ENCODE measurements around the gene SAXO1.

DNA sequence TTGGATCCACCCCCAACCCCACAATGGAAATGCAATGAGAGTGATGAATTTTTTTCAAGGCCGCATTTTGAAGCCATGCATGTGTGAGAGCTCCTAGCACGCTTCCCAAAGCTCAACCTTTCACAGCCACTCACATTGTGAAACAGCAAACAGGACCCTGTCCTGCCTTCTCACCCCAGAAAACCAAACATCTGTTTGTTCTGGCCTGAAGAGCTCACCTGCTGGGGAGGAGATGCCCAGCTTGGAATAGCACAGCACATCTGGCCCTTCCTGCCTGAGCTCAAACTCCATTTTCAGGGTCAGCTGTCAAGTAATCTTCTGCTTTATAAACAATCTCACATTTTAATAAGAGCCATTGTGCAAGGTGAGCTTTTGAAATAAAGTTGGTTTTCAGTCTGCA is 54.8 kb downstream of the SAXO1 start:
- TF ChIP-seq, protein P1, sequence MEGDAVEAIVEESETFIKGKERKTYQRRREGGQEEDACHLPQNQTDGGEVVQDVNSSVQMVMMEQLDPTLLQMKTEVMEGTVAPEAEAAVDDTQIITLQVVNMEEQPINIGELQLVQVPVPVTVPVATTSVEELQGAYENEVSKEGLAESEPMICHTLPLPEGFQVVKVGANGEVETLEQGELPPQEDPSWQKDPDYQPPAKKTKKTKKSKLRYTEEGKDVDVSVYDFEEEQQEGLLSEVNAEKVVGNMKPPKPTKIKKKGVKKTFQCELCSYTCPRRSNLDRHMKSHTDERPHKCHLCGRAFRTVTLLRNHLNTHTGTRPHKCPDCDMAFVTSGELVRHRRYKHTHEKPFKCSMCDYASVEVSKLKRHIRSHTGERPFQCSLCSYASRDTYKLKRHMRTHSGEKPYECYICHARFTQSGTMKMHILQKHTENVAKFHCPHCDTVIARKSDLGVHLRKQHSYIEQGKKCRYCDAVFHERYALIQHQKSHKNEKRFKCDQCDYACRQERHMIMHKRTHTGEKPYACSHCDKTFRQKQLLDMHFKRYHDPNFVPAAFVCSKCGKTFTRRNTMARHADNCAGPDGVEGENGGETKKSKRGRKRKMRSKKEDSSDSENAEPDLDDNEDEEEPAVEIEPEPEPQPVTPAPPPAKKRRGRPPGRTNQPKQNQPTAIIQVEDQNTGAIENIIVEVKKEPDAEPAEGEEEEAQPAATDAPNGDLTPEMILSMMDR (IDR thresholded peaks at IDR 0.05), result no peak
- TF ChIP-seq POLR2A (IDR thresholded peaks at IDR 0.05), result no peak

Measured in testis (tissue), 2 donors.